Immature natural killer cell (primary cell): Measurements from ENCODE around the gene LZTFL1. TPM values are rescaled to one million over a fixed set of nuclear protein-coding genes. Genes with fewer than 3 reads are reported as not detected.

Source experiments
- DNase-seq, 3 donors: peaks; one replicate each; pipeline ENCODE4 v3.0.0; 2022; ENCODE audit warnings: mixed read lengths in 1 of 3
- H3K27ac Mint-ChIP-seq, 6 donors: one replicate each; pipeline ENCODE4 v1.8.0; 2020; ENCODE audit warnings: mixed read lengths in 6 of 6, mild to moderate bottlenecking in 5 of 6, inconsistent platforms in 4 of 6, moderate library complexity in 3 of 6
- H3K27me3 Mint-ChIP-seq, 3 donors: one replicate each; pipeline ENCODE4 v1.8.0; 2020 to 2021; ENCODE audit warnings: low read depth in 3 of 3, mild to moderate bottlenecking in 3 of 3, mixed read lengths in 3 of 3, moderate library complexity in 3 of 3, inconsistent platforms in 1 of 3
- H3K36me3 Mint-ChIP-seq, 3 donors: one replicate each; pipeline ENCODE4 v1.8.0; 2020; ENCODE audit warnings: mixed read lengths in 3 of 3, inconsistent platforms in 2 of 3, mild to moderate bottlenecking in 2 of 3
- H3K4me1 Mint-ChIP-seq, 2 donors: one replicate each; pipeline ENCODE4 v1.8.0; 2020; ENCODE audit warnings: inconsistent platforms in 2 of 2, mild to moderate bottlenecking in 2 of 2, mixed read lengths in 2 of 2, moderate library complexity in 1 of 2
- H3K4me3 Mint-ChIP-seq, 5 donors: one replicate each; pipeline ENCODE4 v1.8.0; 2020; ENCODE audit warnings: mild to moderate bottlenecking in 5 of 5, mixed read lengths in 5 of 5, inconsistent platforms in 3 of 5, moderate library complexity in 3 of 5
- H3K9me3 Mint-ChIP-seq, 6 donors: one replicate each; pipeline ENCODE4 v1.8.0; 2020; ENCODE audit warnings: mild to moderate bottlenecking in 6 of 6, mixed read lengths in 6 of 6, inconsistent platforms in 4 of 6, moderate library complexity in 3 of 6
- polyA plus RNA-seq, 3 donors: library from polyadenylated mRNA; unstranded; fragments of 300-500 nt; fragmentation: Illumina TruSeq; gene quantifications; one replicate each; pipeline ENCODE4 v1.2.3, GENCODE V29; 2021

Gene LZTFL1
- polyA plus RNA-seq, 3 donors from 2014 or later = 4.0 to 15.3 (median 10.5) TPM

DNA sequence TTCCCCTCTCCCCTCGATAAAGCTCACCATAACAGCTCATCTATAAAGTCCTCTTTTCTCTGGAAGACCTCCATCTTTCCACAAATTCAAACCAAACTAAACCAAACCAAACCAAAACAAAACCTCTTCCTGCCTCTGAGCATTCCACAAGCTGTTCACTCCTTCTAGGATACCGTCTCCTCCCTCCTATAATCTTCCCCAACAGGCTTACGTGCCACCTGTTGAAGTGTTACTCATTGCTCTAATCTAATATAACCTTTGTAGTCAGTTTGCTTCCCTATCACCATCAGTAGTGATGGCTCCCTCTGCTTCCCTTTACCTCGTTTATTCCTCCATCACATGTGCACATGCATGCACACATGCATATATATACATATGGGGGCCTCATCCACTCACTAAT is 31.7 kb upstream of the LZTFL1 start:
- no peak for DNase-seq
- peaks cover 2 to 7% (median 4%) of the 10 kb centered on the region in 3 donors for H3K36me3 Mint-ChIP-seq
- H3K27me3 Mint-ChIP-seq = peaks cover 7 to 19% (median 11%) of the 10 kb centered on the region in 3 donors
- H3K27ac Mint-ChIP-seq = no peak overlapping the region
- H3K4me3 Mint-ChIP-seq = no peak overlapping the region
- H3K9me3 Mint-ChIP-seq = peaks cover 0 to 3% (median 0%) of the 10 kb centered on the region in 6 donors
- peaks cover 25 to 56% of the 10 kb centered on the region in 2 donors for H3K4me1 Mint-ChIP-seq

DNA sequence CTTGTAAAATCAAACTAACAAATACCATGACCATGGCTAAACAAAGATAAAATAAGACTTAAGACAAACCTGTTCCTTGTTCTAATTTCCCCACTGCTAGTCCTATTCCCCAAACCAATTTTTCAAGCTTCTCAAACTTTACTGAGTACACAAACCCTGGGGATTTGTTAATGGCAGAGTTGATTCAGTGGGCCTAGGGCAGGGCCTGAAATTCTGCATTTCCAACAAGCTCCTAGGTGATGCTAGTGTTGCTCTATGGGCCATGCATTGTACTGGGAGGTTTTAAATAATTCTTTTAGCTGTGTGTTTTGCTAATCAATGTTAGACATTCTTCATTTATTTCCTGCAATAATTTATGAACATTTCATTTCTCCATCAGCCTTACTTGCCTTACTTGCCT is 31.1 kb upstream of the LZTFL1 start:
- Mint-ChIP-seq H3K36me3 (peaks cover 0 to 7% (median 4%) of the 10 kb centered on the region in 3 donors), H3K4me1 (peaks cover 27 to 57% of the 10 kb centered on the region in 2 donors), H3K27ac (no peak overlapping the region), H3K9me3 (peaks cover 0 to 3% (median 0%) of the 10 kb centered on the region in 6 donors), H3K27me3 (peaks cover 9 to 15% (median 10%) of the 10 kb centered on the region in 3 donors), H3K4me3 (no peak overlapping the region)
- DNase-seq = no peak

GRCh38 chr3:45872569-45872968 is 30.6 kb upstream of the LZTFL1 start:
- peak overlapping the region in 1 of 6 donors; percentile 62 for H3K27ac Mint-ChIP-seq
- no peak overlapping the region for H3K4me3 Mint-ChIP-seq
- H3K9me3 Mint-ChIP-seq = peaks cover 0 to 3% (median 0%) of the 10 kb centered on the region in 6 donors
- peaks cover 27 to 57% of the 10 kb centered on the region in 2 donors for H3K4me1 Mint-ChIP-seq
- DNase-seq = no peak
- peaks cover 9 to 15% (median 10%) of the 10 kb centered on the region in 3 donors for H3K27me3 Mint-ChIP-seq
- peaks cover 0 to 7% (median 4%) of the 10 kb centered on the region in 3 donors for H3K36me3 Mint-ChIP-seq

GRCh38 chr3:45871780-45872179 is 29.9 kb upstream of the LZTFL1 start:
- Mint-ChIP-seq H3K27me3 (peaks cover 9 to 14% (median 10%) of the 10 kb centered on the region in 3 donors), H3K9me3 (peaks cover 0 to 3% (median 0%) of the 10 kb centered on the region in 6 donors), H3K36me3 (peaks cover 0 to 7% (median 4%) of the 10 kb centered on the region in 3 donors), H3K4me1 (peaks cover 27 to 57% of the 10 kb centered on the region in 2 donors), H3K4me3 (no peak overlapping the region), H3K27ac (peak overlapping the region in 1 of 6 donors; percentile 62)
- DNase-seq = no peak

- Mint-ChIP-seq H3K9me3 (peaks cover 0 to 3% (median 0%) of the 10 kb centered on the region in 6 donors), H3K4me3 (peak overlapping the region; percentile 4 to 57 (median 24)), H3K27me3 (peaks cover 6 to 13% (median 10%) of the 10 kb centered on the region in 3 donors), H3K27ac (peak overlapping the region in 5 of 6 donors; percentile 16 to 76 (median 57)), H3K36me3 (peaks cover 0 to 7% (median 4%) of the 10 kb centered on the region in 3 donors), H3K4me1 (peaks cover 30 to 63% of the 10 kb centered on the region in 2 donors)
- peak; percentile 76 to 79 (median 78) for DNase-seq
These were observed 28.2 kb upstream of the LZTFL1 start for GRCh38 chr3:45870099-45870498.

- peaks cover 30 to 63% of the 10 kb centered on the region in 2 donors for H3K4me1 Mint-ChIP-seq
- H3K9me3 Mint-ChIP-seq = peaks cover 0 to 3% (median 0%) of the 10 kb centered on the region in 6 donors
- H3K36me3 Mint-ChIP-seq = peaks cover 0 to 7% (median 4%) of the 10 kb centered on the region in 3 donors
- no peak for DNase-seq
- peaks cover 6 to 13% (median 10%) of the 10 kb centered on the region in 3 donors for H3K27me3 Mint-ChIP-seq
- peak overlapping the region in 4 of 6 donors; percentile 16 to 76 (median 52) for H3K27ac Mint-ChIP-seq
- peak overlapping the region in 4 of 5 donors; percentile 4 to 57 (median 23) for H3K4me3 Mint-ChIP-seq
These were observed 27.7 kb upstream of the LZTFL1 start for GRCh38 chr3:45869638-45870037.

GRCh38 chr3:45868650-45869049 is 26.7 kb upstream of the LZTFL1 start:
- H3K27ac Mint-ChIP-seq = peak overlapping the region in 3 of 6 donors; percentile 9 to 74 (median 61)
- H3K27me3 Mint-ChIP-seq = peaks cover 3 to 9% (median 8%) of the 10 kb centered on the region in 3 donors
- peaks cover 29 to 66% of the 10 kb centered on the region in 2 donors for H3K4me1 Mint-ChIP-seq
- H3K36me3 Mint-ChIP-seq = peaks cover under 1 to 2% (median under 1%) of the 10 kb centered on the region in 3 donors
- H3K9me3 Mint-ChIP-seq = peaks cover 0 to 2% (median 0%) of the 10 kb centered on the region in 6 donors
- H3K4me3 Mint-ChIP-seq = peak overlapping the region in 1 of 5 donors; percentile 59
- DNase-seq = no peak

DNA sequence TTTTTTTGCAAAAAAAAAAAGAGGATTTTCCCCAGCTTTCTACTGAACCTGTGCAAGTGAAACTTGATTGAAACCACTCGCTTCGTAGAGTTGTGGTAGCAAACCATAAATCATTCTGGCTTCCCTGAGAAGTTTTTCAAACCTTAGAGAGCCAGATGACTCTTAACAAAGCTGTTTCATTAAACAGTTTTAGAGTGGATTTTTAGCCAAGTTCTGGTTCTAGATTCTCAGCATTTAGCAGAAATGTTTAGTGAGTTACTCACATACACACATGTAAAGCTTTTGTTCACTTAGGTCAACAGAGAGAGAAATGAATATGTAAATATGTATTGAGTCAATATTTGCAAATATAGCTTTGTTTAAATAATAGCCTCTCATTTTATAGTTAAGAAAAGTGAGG is 26.3 kb upstream of the LZTFL1 start:
- Mint-ChIP-seq H3K9me3 (peaks cover 0 to 3% (median 0%) of the 10 kb centered on the region in 6 donors), H3K36me3 (peaks cover 4 to 5% (median 5%) of the 10 kb centered on the region in 3 donors), H3K4me3 (peak overlapping the region in 1 of 5 donors; percentile 28), H3K27ac (peak overlapping the region in 1 of 6 donors; percentile 61), H3K27me3 (peaks cover 3 to 8% (median 8%) of the 10 kb centered on the region in 3 donors), H3K4me1 (peaks cover 29 to 66% of the 10 kb centered on the region in 2 donors)
- no peak for DNase-seq

DNA sequence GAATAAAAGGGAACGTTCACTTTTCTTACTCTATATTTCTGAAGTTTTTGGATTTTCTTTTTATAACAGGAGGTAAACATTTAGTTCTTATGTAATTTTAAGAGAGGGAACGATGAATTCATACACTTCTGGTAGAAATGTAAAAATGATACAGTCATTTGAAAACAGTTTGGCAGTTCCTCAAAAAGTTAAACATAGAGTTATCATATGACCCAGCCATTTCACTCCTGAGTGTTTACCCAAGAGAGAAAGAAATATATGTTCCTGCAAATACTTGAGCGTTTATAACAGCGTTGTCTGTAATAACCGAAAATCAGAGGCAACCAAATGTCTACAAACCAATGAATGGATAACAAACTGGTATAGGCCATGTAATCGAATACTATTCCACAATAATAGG is 23.6 kb upstream of the LZTFL1 start:
- H3K36me3 Mint-ChIP-seq = peaks cover 4 to 12% (median 5%) of the 10 kb centered on the region in 3 donors
- peak overlapping the region in 1 of 6 donors; percentile 76 for H3K27ac Mint-ChIP-seq
- peaks cover 26 to 47% of the 10 kb centered on the region in 2 donors for H3K4me1 Mint-ChIP-seq
- peaks cover 3 to 8% (median 6%) of the 10 kb centered on the region in 3 donors for H3K27me3 Mint-ChIP-seq
- peaks cover 0 to 4% (median 0%) of the 10 kb centered on the region in 6 donors for H3K9me3 Mint-ChIP-seq
- peak overlapping the region in 2 of 5 donors; percentile 50 to 64 for H3K4me3 Mint-ChIP-seq
- no peak for DNase-seq

- peaks cover 2 to 4% (median 3%) of the 10 kb centered on the region in 3 donors for H3K27me3 Mint-ChIP-seq
- H3K36me3 Mint-ChIP-seq = peaks cover 4 to 12% (median 5%) of the 10 kb centered on the region in 3 donors
- peaks cover 0 to 4% (median 0%) of the 10 kb centered on the region in 6 donors for H3K9me3 Mint-ChIP-seq
- peak overlapping the region; percentile 3 to 76 (median 40) for H3K27ac Mint-ChIP-seq
- no peak for DNase-seq
- peaks cover 21 to 41% of the 10 kb centered on the region in 2 donors for H3K4me1 Mint-ChIP-seq
- peak overlapping the region in 4 of 5 donors; percentile 4 to 64 (median 46) for H3K4me3 Mint-ChIP-seq
These were observed 23.0 kb upstream of the LZTFL1 start for GRCh38 chr3:45864760-45865519.

DNA sequence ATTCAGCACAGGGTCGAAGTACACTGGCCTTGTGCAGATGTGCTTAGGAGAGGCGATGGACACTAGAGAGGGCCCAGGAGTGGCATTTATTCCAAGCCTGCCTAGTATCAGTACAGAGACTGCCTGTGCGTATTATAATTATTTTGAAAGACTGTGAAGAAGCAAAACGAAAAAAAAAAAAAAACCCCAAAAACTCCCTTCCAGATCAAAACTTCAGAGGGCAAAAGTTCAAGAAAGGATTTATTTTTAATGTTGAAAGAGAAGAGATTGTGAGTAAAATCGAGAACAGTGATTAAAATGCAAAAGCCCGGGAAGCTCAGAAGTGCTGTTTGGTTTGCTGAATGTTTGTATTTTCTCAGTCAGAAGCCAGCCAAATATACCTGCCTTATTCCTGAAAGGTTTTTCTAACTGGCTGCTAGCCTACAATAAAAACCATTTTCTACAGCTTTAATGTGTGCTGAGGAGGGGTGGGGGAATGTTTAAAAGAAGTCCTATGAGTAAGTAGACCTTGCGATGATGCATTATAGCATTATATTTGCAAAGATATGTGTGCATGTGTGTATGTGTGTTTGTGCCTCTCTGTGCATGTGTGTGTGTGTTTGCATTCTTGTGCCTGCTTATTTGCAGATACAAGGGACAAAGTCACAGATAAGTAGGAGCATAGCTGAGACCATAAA is 19.3 kb upstream of the LZTFL1 start:
- Mint-ChIP-seq H3K4me1 (peaks cover 8 to 22% of the 10 kb centered on the region in 2 donors), H3K4me3 (no peak overlapping the region), H3K36me3 (peaks cover 5 to 16% (median 9%) of the 10 kb centered on the region in 3 donors), H3K27ac (no peak overlapping the region), H3K9me3 (peaks cover 0 to 4% (median 0%) of the 10 kb centered on the region in 6 donors), H3K27me3 (peaks cover 0 to 3% (median 0%) of the 10 kb centered on the region in 3 donors)
- DNase-seq = no peak

- Mint-ChIP-seq H3K9me3 (peaks cover 0 to 4% (median 0%) of the 10 kb centered on the region in 6 donors), H3K4me3 (no peak overlapping the region), H3K4me1 (peaks cover 8 to 16% of the 10 kb centered on the region in 2 donors), H3K36me3 (peaks cover 5 to 19% (median 9%) of the 10 kb centered on the region in 3 donors), H3K27me3 (peaks cover 0 to 3% (median 0%) of the 10 kb centered on the region in 3 donors), H3K27ac (no peak overlapping the region)
- no peak for DNase-seq
These were observed 18.6 kb upstream of the LZTFL1 start for GRCh38 chr3:45860481-45860880.

DNA sequence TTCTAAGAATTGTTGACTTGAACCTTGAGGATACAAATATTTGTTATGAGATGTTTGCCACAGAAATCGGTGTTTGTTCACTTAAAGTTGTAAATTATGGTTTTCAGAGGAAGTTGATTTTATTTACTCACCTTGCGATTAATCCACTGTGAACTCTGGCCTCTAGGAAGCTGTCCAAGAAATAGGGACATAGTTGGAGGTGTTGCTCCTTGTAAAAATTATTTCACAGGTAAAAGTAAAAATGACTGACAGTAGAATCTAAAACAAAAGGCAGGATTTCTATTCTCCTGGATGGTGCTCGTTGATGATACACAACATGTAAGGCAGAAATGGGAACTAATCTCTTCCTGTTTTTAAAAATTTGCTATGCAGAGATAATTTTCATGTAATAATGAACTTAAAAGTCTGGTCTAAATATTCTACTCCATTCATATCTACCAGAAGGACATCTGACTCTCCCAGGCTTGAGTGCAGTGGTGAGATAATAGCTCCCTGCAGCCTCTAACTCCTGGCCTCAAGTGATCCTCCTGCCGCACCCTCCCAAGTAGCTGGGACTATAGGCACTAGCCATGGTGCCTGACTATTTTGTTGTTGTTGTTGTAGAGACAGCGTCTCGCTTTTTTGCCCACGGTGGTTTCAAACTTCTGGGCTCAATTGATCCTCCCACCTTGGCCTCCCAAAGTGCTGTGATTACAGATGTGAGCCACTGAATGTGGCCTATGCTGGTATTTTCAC is 17.1 kb upstream of the LZTFL1 start:
- DNase-seq = no peak
- H3K4me3 Mint-ChIP-seq = no peak overlapping the region
- no peak overlapping the region for H3K27ac Mint-ChIP-seq
- H3K9me3 Mint-ChIP-seq = peaks cover 0 to 4% (median 0%) of the 10 kb centered on the region in 6 donors
- H3K36me3 Mint-ChIP-seq = peaks cover 5 to 23% (median 16%) of the 10 kb centered on the region in 3 donors
- H3K4me1 Mint-ChIP-seq = peaks cover 0 to under 1% of the 10 kb centered on the region in 2 donors
- peaks cover 0 to 3% (median 0%) of the 10 kb centered on the region in 3 donors for H3K27me3 Mint-ChIP-seq
